HL-60 (cell line): ENCODE measurements around the gene SLC25A4.

Experiments
- GABPA ChIP-seq: IDR thresholded peaks from 2 replicates; pipeline ENCODE4 v1.6.1; 2012; ENCODE audit warnings: low read depth
- POLR2AphosphoS5 ChIP-seq: IDR thresholded peaks from 2 replicates; pipeline ENCODE4 v1.6.1; 2012; ENCODE audit warnings: low read depth
- SPI1 ChIP-seq: IDR thresholded peaks from 2 replicates; pipeline ENCODE4 v1.6.1; 2012; ENCODE audit warnings: low read depth, mild to moderate bottlenecking, borderline replicate concordance
- TF ChIP-seq, protein P1 (sequence below): IDR thresholded peaks from one replicate; pipeline ENCODE4 v1.5.1; 2011; ENCODE audit warnings: low read length, control low read depth, inconsistent platforms; ENCODE audit not compliant: insufficient read depth
- TF ChIP-seq, protein P2 (sequence below): IDR thresholded peaks from 2 replicates; pipeline ENCODE4 v1.6.1; 2012; ENCODE audit warnings: low read depth; ENCODE audit not compliant: insufficient replicate concordance

GRCh38 chr4:185108669-185109068 is 34.4 kb upstream of the SLC25A4 start:
- TF ChIP-seq, protein P1, sequence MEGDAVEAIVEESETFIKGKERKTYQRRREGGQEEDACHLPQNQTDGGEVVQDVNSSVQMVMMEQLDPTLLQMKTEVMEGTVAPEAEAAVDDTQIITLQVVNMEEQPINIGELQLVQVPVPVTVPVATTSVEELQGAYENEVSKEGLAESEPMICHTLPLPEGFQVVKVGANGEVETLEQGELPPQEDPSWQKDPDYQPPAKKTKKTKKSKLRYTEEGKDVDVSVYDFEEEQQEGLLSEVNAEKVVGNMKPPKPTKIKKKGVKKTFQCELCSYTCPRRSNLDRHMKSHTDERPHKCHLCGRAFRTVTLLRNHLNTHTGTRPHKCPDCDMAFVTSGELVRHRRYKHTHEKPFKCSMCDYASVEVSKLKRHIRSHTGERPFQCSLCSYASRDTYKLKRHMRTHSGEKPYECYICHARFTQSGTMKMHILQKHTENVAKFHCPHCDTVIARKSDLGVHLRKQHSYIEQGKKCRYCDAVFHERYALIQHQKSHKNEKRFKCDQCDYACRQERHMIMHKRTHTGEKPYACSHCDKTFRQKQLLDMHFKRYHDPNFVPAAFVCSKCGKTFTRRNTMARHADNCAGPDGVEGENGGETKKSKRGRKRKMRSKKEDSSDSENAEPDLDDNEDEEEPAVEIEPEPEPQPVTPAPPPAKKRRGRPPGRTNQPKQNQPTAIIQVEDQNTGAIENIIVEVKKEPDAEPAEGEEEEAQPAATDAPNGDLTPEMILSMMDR = no peak
- TF ChIP-seq POLR2AphosphoS5 (no peak), GABPA (no peak), SPI1 (no peak)
- TF ChIP-seq, protein P2, sequence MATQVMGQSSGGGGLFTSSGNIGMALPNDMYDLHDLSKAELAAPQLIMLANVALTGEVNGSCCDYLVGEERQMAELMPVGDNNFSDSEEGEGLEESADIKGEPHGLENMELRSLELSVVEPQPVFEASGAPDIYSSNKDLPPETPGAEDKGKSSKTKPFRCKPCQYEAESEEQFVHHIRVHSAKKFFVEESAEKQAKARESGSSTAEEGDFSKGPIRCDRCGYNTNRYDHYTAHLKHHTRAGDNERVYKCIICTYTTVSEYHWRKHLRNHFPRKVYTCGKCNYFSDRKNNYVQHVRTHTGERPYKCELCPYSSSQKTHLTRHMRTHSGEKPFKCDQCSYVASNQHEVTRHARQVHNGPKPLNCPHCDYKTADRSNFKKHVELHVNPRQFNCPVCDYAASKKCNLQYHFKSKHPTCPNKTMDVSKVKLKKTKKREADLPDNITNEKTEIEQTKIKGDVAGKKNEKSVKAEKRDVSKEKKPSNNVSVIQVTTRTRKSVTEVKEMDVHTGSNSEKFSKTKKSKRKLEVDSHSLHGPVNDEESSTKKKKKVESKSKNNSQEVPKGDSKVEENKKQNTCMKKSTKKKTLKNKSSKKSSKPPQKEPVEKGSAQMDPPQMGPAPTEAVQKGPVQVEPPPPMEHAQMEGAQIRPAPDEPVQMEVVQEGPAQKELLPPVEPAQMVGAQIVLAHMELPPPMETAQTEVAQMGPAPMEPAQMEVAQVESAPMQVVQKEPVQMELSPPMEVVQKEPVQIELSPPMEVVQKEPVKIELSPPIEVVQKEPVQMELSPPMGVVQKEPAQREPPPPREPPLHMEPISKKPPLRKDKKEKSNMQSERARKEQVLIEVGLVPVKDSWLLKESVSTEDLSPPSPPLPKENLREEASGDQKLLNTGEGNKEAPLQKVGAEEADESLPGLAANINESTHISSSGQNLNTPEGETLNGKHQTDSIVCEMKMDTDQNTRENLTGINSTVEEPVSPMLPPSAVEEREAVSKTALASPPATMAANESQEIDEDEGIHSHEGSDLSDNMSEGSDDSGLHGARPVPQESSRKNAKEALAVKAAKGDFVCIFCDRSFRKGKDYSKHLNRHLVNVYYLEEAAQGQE = no peak
